22Rv1 (cell line): Measurements from ENCODE around the gene DNAJA1.
"Not testable (repeated sequence)": the region's sequence is repeated elsewhere in the genome, so short reads cannot be mapped to it uniquely, and the experiment has no call there.

Experiments used
- H3K27ac ChIP-seq: fragments of 450-650 bp; 2 replicates; pipeline ENCODE4 v1.5.1; 2017
- ZFX ChIP-seq: fragments of 450-650 bp; IDR thresholded peaks from 2 replicates; pipeline ENCODE4 v1.6.1; 2017; ENCODE audit warnings: antibody characterized with exemption, borderline replicate concordance
- TF ChIP-seq, protein P1 (sequence below): fragments of 450-650 bp; IDR thresholded peaks from 2 replicates; pipeline ENCODE4 v1.5.1; 2017; ENCODE audit warnings: mild to moderate bottlenecking

DNAJA1 gene

DNA sequence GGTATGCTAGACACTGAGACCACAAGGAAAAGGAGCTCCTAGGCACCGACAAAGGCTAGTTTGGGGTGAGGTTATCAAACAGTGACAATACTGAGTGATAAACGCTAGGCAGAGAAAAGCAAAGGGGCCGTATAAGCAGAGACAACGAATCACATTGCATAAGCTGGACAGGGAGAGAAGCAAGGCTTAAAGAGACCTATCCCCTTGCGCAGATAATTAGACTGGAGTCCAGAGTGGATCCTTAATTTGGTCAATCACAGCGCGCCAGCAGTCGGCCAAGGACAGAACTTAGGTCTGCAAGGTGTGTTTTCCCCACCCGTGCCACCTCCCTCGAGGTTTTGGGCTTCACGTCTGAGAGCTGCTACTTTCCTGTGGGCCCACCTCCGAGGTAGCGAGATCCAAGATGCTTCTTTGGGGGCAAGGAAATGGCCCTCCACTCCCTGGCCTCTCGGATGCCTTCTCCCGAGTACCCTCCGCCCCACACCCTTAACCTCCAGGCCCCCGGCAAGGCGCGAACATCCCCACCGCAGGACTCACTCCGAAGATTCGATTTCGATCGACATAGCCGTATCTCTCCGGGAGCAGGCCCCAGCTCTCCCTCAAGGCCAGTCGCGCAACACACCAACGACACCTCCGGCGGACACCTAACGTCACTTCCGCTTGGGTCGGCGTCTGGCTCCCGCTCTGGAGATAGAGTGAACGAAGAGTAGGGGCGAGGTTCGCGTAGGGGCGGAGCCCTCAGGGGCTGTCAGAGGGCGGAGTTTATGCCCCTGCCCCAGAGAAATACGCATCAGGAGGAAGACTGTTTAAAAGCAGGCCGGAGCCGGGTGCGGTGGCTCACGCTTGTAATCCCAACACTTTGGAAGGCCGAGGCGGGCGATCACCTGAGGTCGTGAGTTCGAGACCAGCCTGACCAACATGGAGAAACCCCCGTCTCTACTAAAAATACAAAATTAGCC lies 51.3 kb downstream of the DNAJA1 start, which contains the start of gene SMU1:
TSS of gene SMU1 (minus strand) at position 629 of the 959 bp plus-strand sequence. CDS start at position 563, 66 bp downstream.
- H3K27ac ChIP-seq, result peak within 1 kb of the TSS; percentile 88
- no peak for TF ChIP-seq ZFX
- TF ChIP-seq, protein P1, sequence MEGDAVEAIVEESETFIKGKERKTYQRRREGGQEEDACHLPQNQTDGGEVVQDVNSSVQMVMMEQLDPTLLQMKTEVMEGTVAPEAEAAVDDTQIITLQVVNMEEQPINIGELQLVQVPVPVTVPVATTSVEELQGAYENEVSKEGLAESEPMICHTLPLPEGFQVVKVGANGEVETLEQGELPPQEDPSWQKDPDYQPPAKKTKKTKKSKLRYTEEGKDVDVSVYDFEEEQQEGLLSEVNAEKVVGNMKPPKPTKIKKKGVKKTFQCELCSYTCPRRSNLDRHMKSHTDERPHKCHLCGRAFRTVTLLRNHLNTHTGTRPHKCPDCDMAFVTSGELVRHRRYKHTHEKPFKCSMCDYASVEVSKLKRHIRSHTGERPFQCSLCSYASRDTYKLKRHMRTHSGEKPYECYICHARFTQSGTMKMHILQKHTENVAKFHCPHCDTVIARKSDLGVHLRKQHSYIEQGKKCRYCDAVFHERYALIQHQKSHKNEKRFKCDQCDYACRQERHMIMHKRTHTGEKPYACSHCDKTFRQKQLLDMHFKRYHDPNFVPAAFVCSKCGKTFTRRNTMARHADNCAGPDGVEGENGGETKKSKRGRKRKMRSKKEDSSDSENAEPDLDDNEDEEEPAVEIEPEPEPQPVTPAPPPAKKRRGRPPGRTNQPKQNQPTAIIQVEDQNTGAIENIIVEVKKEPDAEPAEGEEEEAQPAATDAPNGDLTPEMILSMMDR, result no peak

DNA sequence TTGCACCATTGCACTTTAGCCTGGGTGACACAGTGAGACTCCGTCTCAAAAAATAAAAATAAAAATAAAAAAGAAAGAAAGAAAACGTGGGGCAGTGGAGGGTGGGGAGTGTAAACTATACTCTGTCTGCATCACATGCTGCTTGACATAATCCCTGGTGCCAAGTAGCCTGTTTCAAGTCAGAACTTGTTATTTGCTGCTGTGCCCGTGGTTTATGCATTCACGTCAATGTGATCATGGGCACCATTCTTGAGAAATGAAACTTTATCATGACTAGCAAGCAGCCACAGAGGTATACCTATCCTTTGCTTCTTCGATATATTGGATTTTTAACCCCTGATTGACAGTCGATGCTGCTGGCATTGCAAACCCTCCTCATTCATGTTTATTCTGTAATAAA lies 55.5 kb downstream of the DNAJA1 start:
- no peak overlapping the region for H3K27ac ChIP-seq

DNA sequence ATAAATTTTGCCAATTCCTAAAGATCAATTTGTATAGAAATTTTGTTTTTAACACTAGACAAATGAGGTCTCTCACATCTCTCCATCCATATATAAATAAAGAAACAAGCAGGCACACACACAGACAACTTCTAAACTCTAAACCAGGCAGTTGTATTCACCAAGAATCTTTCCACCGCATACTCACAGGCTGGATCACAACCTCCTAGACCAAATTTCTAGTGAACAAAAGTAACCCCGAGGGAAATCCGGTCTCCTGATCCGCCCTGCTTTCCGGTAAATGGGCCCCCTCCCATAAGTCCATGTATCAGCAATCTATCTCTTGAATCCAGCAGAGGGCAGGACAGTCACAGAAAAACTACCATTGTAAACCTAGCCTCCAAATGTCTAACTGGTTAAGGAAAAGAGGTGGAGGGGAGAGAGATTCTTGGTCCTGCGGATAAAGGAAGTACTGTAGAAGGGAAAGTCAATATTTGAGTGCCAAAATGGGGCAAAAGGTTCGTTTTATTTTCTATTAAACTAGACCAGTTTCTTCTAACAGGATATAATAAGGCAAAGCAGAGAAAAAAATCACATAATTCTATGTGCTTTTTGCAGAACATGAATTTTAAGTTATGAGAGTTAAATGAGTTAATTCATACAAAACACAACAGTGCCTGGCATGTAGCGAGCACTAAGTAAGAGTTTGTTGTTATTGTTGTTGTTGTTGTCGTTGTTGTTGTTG lies 56.2 kb downstream of the DNAJA1 start:
- TF ChIP-seq ZFX, result no peak
- TF ChIP-seq, protein P1, result peak; percentile 87
- no peak overlapping the region for H3K27ac ChIP-seq

More for the DNA sequence above, 55.5 kb downstream of the DNAJA1 start:
- TF ChIP-seq, protein P1, result no peak
- TF ChIP-seq ZFX, result no peak

DNA sequence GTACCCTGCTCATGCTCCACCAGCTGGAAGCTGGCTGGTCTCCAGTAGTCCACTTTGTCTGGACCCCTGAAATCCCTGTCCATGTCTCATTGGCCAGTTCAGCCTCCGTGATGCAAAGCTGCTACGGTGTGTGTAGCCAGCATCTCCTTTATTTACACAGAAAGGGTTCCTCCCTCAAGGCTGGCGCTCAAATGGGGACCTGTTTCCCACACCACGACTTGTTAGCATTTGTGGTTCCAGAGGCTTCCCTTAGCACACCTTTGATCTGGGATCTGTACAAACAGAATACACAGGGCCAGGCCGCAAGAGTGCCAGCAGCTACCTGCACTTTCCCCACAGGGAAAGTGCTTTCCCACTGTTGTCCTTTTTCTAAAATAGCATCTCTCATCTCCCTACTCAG lies 57.1 kb downstream of the DNAJA1 start:
- H3K27ac ChIP-seq, result no peak overlapping the region
- TF ChIP-seq, protein P1, result no peak
- no peak for TF ChIP-seq ZFX

DNA sequence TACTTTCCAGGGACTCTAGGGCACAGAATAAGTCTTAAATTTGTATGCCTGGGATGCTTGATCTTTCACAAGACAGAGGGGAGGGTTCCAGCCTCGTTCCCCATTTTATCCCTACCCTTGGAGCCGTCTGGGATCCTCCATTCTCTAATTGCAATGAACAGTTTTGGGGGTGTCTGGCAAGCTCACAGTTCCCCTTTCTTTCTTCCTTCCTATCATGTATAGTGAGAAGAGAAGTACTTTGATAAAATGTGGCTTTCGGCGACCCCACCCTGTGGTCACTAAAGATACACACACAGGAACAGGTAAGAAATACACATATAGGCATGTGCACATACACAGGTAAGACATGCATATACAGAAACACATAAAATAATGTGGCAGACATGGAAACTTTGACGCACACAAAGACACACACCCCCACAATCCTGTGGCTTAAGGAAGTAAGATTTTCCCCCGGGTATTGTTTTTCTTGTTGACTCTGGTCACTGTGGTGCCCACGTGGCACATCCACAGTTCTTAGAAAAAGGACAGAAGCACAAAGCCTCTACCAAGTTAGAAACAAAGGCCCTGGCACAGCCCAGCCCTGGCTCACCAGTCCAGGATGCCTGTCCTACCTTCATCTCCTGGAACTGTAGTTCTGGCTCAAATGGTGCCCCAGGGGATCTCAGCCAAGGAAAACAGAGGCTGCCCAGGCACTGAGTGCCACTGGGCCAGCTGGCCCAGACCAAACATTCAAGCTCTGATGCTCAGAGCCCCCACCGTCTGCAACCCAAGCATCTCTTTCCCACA lies 57.7 kb downstream of the DNAJA1 start:
- TF ChIP-seq ZFX, result no peak
- TF ChIP-seq, protein P1, result no peak
- H3K27ac ChIP-seq, result no peak overlapping the region

DNA sequence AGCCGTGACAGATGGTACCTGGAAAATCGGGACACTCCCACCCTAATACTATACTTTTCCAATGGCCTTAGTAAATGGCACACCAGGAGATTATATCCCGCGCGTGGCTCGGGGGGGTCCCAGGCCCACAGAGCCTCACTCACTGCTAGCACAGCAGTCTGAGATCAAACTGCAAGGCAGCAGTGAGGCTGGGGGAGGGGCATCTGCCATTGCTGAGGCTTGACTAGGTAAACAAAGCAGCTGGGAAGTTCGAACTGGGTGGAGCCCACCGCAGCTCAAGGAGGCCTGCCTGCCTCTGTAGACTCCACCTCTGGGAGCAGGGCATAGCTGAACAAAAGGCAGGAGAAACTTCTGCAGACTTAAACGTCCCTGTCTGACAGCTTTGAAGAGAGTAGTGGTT lies 60.6 kb downstream of the DNAJA1 start:
- not testable (repeated sequence) for H3K27ac ChIP-seq
